K562 (cell line): ENCODE data around the gene COX11. TPM values are rescaled to one million over a fixed set of nuclear protein-coding genes. Genes with fewer than 3 reads are reported as not detected.

Experiments
- ATAC-seq: fragments of 200-7000 bp; cut with Tn5 transposase; 3 replicates; pipeline ENCODE4 v1.9.1; 2020; ENCODE audit warnings: moderate library complexity
- BruUV-seq: library from RNA; stranded (reverse); fragments of 400-500 nt; replicated peaks from 2 replicates; lab custom pipeline; 2021; lab: Mats Ljungman, UMichigan
- CTCF ChIA-PET: fragments of 300-600 bp; formaldehyde crosslinking; extraction: SDS; loops from one replicate; lab custom pipeline; 2021; ENCODE audit warnings: low intra/inter-chr PET ratio; lab: Yijun Ruan, JAX
- POLR2A ChIA-PET: fragments of 300-600, 350-650 bp; sonication (Branson Sonifier 250); formaldehyde crosslinking; extraction: SDS; loops from one replicate; lab custom pipeline; 2021; ENCODE audit warnings: antibody characterized with exemption, inconsistent platforms; lab: Yijun Ruan, JAX
- DNase-seq, 4 experiments: peaks; one replicate each; pipeline versions ENCODE4 v3.0.0 to v3.0.0-alpha.2; 2011 to 2018; ENCODE audit warnings: low spot score in 3 of 4, mixed read lengths in 3 of 4; ENCODE audit errors: extremely low read depth in 1 of 4
- FAIRE-seq: peaks from 2 replicates; lab custom pipeline; 2011; peaks lifted over from hg19 to GRCh38; lab: Jason Lieb, UNC
- H2AFZ ChIP-seq: 2 replicates; pipeline ENCODE4 v1.6.0; 2011; ENCODE audit warnings: low read depth, low read length, control low read depth, inconsistent platforms
- H3K27ac ChIP-seq: fragments of 200-600 bp; 3 replicates; pipeline ENCODE4 v1.8.0; 2011; ENCODE audit warnings: low read depth, mild to moderate bottlenecking, control low read depth, inconsistent platforms, low read length, moderate library complexity, mixed read lengths; ENCODE audit errors: extremely low read depth
- H3K27me3 ChIP-seq, 2 experiments: fragments of 300-600 bp in 1 of 2; 2 replicates in 1 of 2; 3 replicates in 1 of 2; pipeline versions ENCODE4 v1.6.0 to v1.8.0; 2011; ENCODE audit warnings: inconsistent platforms in 2 of 2, low read length in 2 of 2, mild to moderate bottlenecking in 1 of 2, mixed read lengths in 1 of 2, moderate library complexity in 1 of 2; ENCODE audit not compliant: control insufficient read depth in 2 of 2, insufficient read depth in 2 of 2
- H3K36me3 ChIP-seq: fragments of 300-600 bp; 3 replicates; pipeline ENCODE4 v1.8.0; 2011; ENCODE audit warnings: mild to moderate bottlenecking, low read length, inconsistent platforms; ENCODE audit not compliant: control insufficient read depth, insufficient read depth
- H3K4me1 ChIP-seq, 2 experiments: fragments of 200-600 bp in 1 of 2; replicated peaks in 1 of 2; 2 replicates in 1 of 2; 3 replicates in 1 of 2; pipeline versions ENCODE4 v1.5.1 to v1.8.0; 2011; ENCODE audit warnings: inconsistent platforms in 2 of 2, low read length in 2 of 2, mild to moderate bottlenecking in 1 of 2, mixed read lengths in 1 of 2, moderate library complexity in 1 of 2; ENCODE audit not compliant: control insufficient read depth in 2 of 2, insufficient read depth in 2 of 2
- H3K4me2 ChIP-seq: 2 replicates; pipeline ENCODE4 v1.6.1; 2011; ENCODE audit warnings: low read length, control low read depth, inconsistent platforms, mixed read lengths; ENCODE audit not compliant: insufficient read depth
- H3K4me3 ChIP-seq: fragments of 200-600 bp; sonication (generic), shearing (Covaris generic); 2 replicates; pipeline ENCODE4 v1.5.1; 2016; ENCODE audit warnings: control low read depth, inconsistent platforms
- H3K79me2 ChIP-seq: fragments of 200-600 bp; 3 replicates; pipeline ENCODE4 v1.8.0; 2011; ENCODE audit warnings: low read length, inconsistent platforms; ENCODE audit not compliant: control insufficient read depth, insufficient read depth
- H3K9ac ChIP-seq, 2 experiments: 2 replicates each; pipeline versions ENCODE4 v1.6.0 to v1.6.1; 2011; ENCODE audit warnings: low read depth in 2 of 2, low read length in 2 of 2, control low read depth in 1 of 2, inconsistent platforms in 1 of 2, mild to moderate bottlenecking in 1 of 2, mixed read lengths in 1 of 2; ENCODE audit not compliant: insufficient read depth in 1 of 2
- H3K9me1 ChIP-seq: one replicate; pipeline ENCODE4 v1.6.0; 2011; ENCODE audit warnings: inconsistent platforms, mild to moderate bottlenecking, low read length, moderate library complexity; ENCODE audit not compliant: control insufficient read depth, insufficient read depth
- H3K9me3 ChIP-seq: replicated peaks from 2 replicates; pipeline ENCODE4 v1.5.1; 2011; ENCODE audit warnings: low read depth, low read length, inconsistent platforms; ENCODE audit not compliant: control insufficient read depth, insufficient read depth
- H4K20me1 ChIP-seq: replicated peaks from 2 replicates; pipeline ENCODE4 v1.6.1; 2011; ENCODE audit warnings: low read length, inconsistent platforms, mixed read lengths; ENCODE audit not compliant: control insufficient read depth, insufficient read depth
- CBFB ChIP-seq: sonication (generic); formaldehyde crosslinking; IDR thresholded peaks from 2 replicates; pipeline ENCODE4 v1.4.0; 2020; ENCODE audit warnings: mild to moderate bottlenecking, missing genetic modification reagents
- CHAMP1 ChIP-seq: fragments of 450-650 bp; IDR thresholded peaks from 2 replicates; pipeline ENCODE4 v1.6.1; 2016; ENCODE audit warnings: mild to moderate bottlenecking
- FOXA1 ChIP-seq: fragments of 450-650 bp; IDR thresholded peaks from 2 replicates; pipeline ENCODE4 v1.6.1; 2016; ENCODE audit warnings: mild to moderate bottlenecking, borderline replicate concordance
- KDM2B ChIP-seq: fragments of 250-450 bp; sonication (Bioruptor Pico); IDR thresholded peaks from 2 replicates; pipeline ENCODE4 v1.8.0; 2021; ENCODE audit warnings: mild to moderate bottlenecking, moderate library complexity
- NBN ChIP-seq: fragments of 450-650 bp; IDR thresholded peaks from 2 replicates; pipeline ENCODE4 v1.6.1; 2016; ENCODE audit warnings: low read depth, mild to moderate bottlenecking
- THAP7 ChIP-seq: fragments of 250-450 bp; sonication (Bioruptor Pico); IDR thresholded peaks from 2 replicates; pipeline ENCODE4 v1.5.0; 2021
- WGBS: fragments of 100-300 bp; shearing (Covaris generic); methylation state at CpG from one replicate; pipeline ENCODE4 v1.1.6; 2016; ENCODE audit warnings: low coverage, mixed read lengths; ENCODE audit not compliant: insufficient coverage; ENCODE audit errors: missing lambda C conversion rate; 5-methylcytosine and 5-hydroxymethylcytosine counted together
- in situ Hi-C: fragments of 300-500 bp; cut with MboI; formaldehyde crosslinking; loops from 4 replicates; pipeline ENCODE4 v1.15.0; 2018; ENCODE audit warnings: inconsistent platforms, mixed read lengths
- intact Hi-C: fragments of 100-400 bp; cut with micrococcal nuclease; formaldehyde crosslinking; loops from 2 replicates; pipeline ENCODE4 v1.14.2; 2022
- polyA plus RNA-seq, 8 experiments: library from polyadenylated mRNA; depleted of rRNA in 4 of 8; stranded (reverse) in 5 of 8; unstranded in 3 of 8; fragments of >200 nt; fragmentation: Nextera tagmentation in 2 of 8; fragmentation: Illumina TruSeq in 1 of 8; extraction: Ambion mirVana in 2 of 8; extraction: Trizol in 1 of 8; gene quantifications; 2 replicates each; pipeline versions ENCODE4 v1.2.1 to v1.2.3, GENCODE V29; 2011 to 2014; ENCODE audit warnings: inconsistent platforms in 1 of 8, missing spikeins in 1 of 8
- total RNA-seq, 7 experiments: library from RNA; depleted of rRNA in 6 of 7; stranded (reverse); fragments of >200 nt in 6 of 7; fragmentation: Illumina TruSeq in 2 of 7; extraction: Trizol in 2 of 7; gene quantifications; 2 replicates each; pipeline versions ENCODE4 v1.2.1 to v1.2.3, GENCODE V29; 2011 to 2021; ENCODE audit warnings: low replicate concordance in 1 of 7

COX11 gene
- total and polyA plus RNA-seq, 9 of the 15 experiments (the other 6 are each of a cell fraction or from before 2014, with no cell fraction given): 18.5 to 112 (median 30.7) TPM

DNA sequence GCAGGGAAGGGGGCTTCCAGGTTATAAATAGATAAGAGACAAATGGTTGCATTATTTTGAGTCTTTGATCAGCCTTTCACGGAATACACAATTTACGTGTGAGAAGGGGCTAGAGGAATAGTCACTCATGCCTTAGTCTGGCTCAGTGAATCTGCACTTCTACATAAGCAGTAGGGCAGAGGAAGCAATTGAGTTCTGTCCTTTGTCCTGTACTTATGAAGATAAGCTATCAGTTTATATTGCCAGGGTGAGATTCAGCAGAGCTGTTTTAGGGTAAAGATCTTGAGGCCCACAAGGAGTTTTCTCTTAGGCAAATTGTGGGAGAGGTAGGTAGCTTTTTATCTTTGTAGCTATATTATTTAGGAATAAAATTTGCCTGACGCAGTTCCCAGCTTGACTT, 34.5 kb downstream of the COX11 start:
- in situ Hi-C loops (no loop called here), intact Hi-C loops (no loop called here)
- DNase-seq (no peak), ATAC-seq (no peak), FAIRE-seq (no peak)
- Histone ChIP-seq H3K79me2 (no peaks in the 10 kb centered on the region), H3K4me2 (no peak overlapping the region), H3K4me1 (no peaks in the 10 kb centered on the region), H3K27ac (no peak overlapping the region), H3K9ac (no peak overlapping the region), H3K9me1 (no peaks in the 10 kb centered on the region), H3K27me3 (no peaks in the 10 kb centered on the region), H3K4me3 (no peak overlapping the region), H4K20me1 (no peaks in the 10 kb centered on the region), H3K36me3 (peaks cover 45% of the 10 kb centered on the region; the same call in 2 of the 3 replicates), H3K9me3 (no peaks in the 10 kb centered on the region), H2AFZ (no peak overlapping the region)
- WGBS: 77% methylated on average over 3 of the region's 3 CpGs
- no TSS peak for BruUV-seq
- CTCF ChIA-PET: no interaction called here
- TF ChIP-seq KDM2B (CRISPR knock-in tag) (no peak), CBFB (CRISPR knock-in tag) (no peak), NBN (no peak), CHAMP1 (no peak), FOXA1 (no peak), THAP7 (CRISPR knock-in tag) (no peak)
- POLR2A ChIA-PET: interaction anchor here (0.9 kb wide), 1 partner anchor 12 kb away, joined by 3 read pairs; no protein-coding TSS in a partner anchor
